PFSK-1 (cell line): ENCODE measurements around the gene NCEH1.

ENCODE experiments used
- FOXP2 ChIP-seq: optimal IDR thresholded peaks from 2 replicates; pipeline ENCODE3; 2011; ENCODE audit warnings: borderline replicate concordance, control low read depth, inconsistent platforms; ENCODE audit not compliant: insufficient read depth; ENCODE audit errors: extremely low read length, extremely low read depth
- POLR2AphosphoS5 ChIP-seq: IDR thresholded peaks from 2 replicates; pipeline ENCODE4 v1.6.1; 2012; ENCODE audit warnings: low read depth, mild to moderate bottlenecking, control low read depth, low read length, moderate library complexity
- REST ChIP-seq, 2 experiments: IDR thresholded peaks; 2 replicates each; pipeline versions ENCODE4 v1.6.1 to v1.8.0; 2011 to 2012; ENCODE audit warnings: low read depth in 2 of 2, low read length in 2 of 2, control low read depth in 1 of 2, inconsistent platforms in 1 of 2, mild to moderate bottlenecking in 1 of 2, moderate library complexity in 1 of 2; ENCODE audit not compliant: insufficient read depth in 1 of 2
- SIN3A ChIP-seq: IDR thresholded peaks from 2 replicates; pipeline ENCODE4 v1.6.1; 2012; ENCODE audit warnings: mild to moderate bottlenecking, low read length, moderate library complexity, borderline replicate concordance; ENCODE audit not compliant: insufficient read depth
- TAF1 ChIP-seq: IDR thresholded peaks from 2 replicates; pipeline ENCODE4 v1.6.1; 2012; ENCODE audit warnings: low read length, control low read depth, borderline replicate concordance; ENCODE audit not compliant: insufficient read depth

NCEH1 gene

GRCh38 chr3:172711454-172711795, 558 bp upstream of the NCEH1 start:
- TF ChIP-seq FOXP2 (no peak), TAF1 (no peak), REST (IDR thresholded peaks at IDR 0.05; ENCODE audit: insufficient read depth in 1 of 2, low read depth in 2 of 2, low read length in 2 of 2) (no peak), SIN3A (no peak), POLR2AphosphoS5 (no peak)

GRCh38 chr3:172709774-172710663, 848 bp downstream of the NCEH1 start:
- no peak for TF ChIP-seq SIN3A
- no peak for TF ChIP-seq FOXP2
- TF ChIP-seq POLR2AphosphoS5 = no peak
- no peak for TF ChIP-seq REST (IDR thresholded peaks at IDR 0.05; ENCODE audit: insufficient read depth in 1 of 2, low read depth in 2 of 2, low read length in 2 of 2)
- no peak for TF ChIP-seq TAF1

- no peak for TF ChIP-seq FOXP2
- no peak for TF ChIP-seq POLR2AphosphoS5
- no peak for TF ChIP-seq TAF1
- TF ChIP-seq SIN3A = no peak
- no peak for TF ChIP-seq REST (IDR thresholded peaks at IDR 0.05; ENCODE audit: insufficient read depth in 1 of 2, low read depth in 2 of 2, low read length in 2 of 2)
Measured at GRCh38 chr3:172708921-172709773, 1.7 kb downstream of the NCEH1 start.

- TF ChIP-seq FOXP2 (no peak), TAF1 (no peak), SIN3A (no peak), REST (IDR thresholded peaks at IDR 0.05; ENCODE audit: insufficient read depth in 1 of 2, low read depth in 2 of 2, low read length in 2 of 2) (no peak), POLR2AphosphoS5 (no peak)
Measured at GRCh38 chr3:172707967-172708366, 2.9 kb downstream of the NCEH1 start.
